Activated B cell treated with CpG ODN at 0.5 μM for 24 hours (primary cell): Measurements from ENCODE around the gene LRRFIP2. TPM values are rescaled to one million over a fixed set of nuclear protein-coding genes. Genes with fewer than 3 reads are reported as not detected.

Experiments used
- ATAC-seq: fragments of 200-7000 bp; cut with Tn5 transposase; one replicate; pipeline ENCODE4 v1.10.0; 2021; ENCODE audit warnings: low read depth, mild to moderate bottlenecking, moderate library complexity
- CTCF ChIA-PET: fragments of 350-600 bp; sonication (Branson Sonifier 250); formaldehyde crosslinking; loops from one replicate; lab custom pipeline; 2021; ENCODE audit warnings: antibody characterized with exemption; lab: Charles Lee
- POLR2A ChIA-PET: fragments of 350-600 bp; sonication (Branson Sonifier 250); formaldehyde crosslinking; loops from one replicate; lab custom pipeline; 2021; ENCODE audit warnings: antibody characterized with exemption; lab: Charles Lee
- DNase-seq: peaks from one replicate; pipeline ENCODE4 v3.0.0; 2022
- H3K27ac Mint-ChIP-seq: one replicate; pipeline ENCODE4 v1.8.0; 2020; ENCODE audit warnings: mixed read lengths
- H3K27me3 Mint-ChIP-seq: one replicate; pipeline ENCODE4 v1.8.0; 2021; ENCODE audit warnings: mixed read lengths
- H3K36me3 Mint-ChIP-seq: one replicate; pipeline ENCODE4 v1.8.0; 2021; ENCODE audit warnings: low read depth, mixed read lengths
- H3K4me1 Mint-ChIP-seq: one replicate; pipeline ENCODE4 v1.8.0; 2021; ENCODE audit warnings: mixed read lengths
- H3K4me3 Mint-ChIP-seq: one replicate; pipeline ENCODE4 v1.8.0; 2020; ENCODE audit warnings: mild to moderate bottlenecking, mixed read lengths
- H3K9me3 Mint-ChIP-seq: one replicate; pipeline ENCODE4 v1.8.0; 2020; ENCODE audit warnings: mixed read lengths
- intact Hi-C: fragments of 100-400 bp; cut with micrococcal nuclease; formaldehyde crosslinking; loops from one replicate; pipeline ENCODE4 v1.15.1; 2024
- total RNA-seq: library from RNA; stranded (reverse); gene quantifications from 2 replicates; pipeline ENCODE4 v1.2.3, GENCODE V29; 2022
- TF ChIP-seq, protein P1 (sequence below): fragments of 200-600 bp; IDR thresholded peaks from one replicate; pipeline ENCODE4 v1.8.0; 2022; ENCODE audit warnings: antibody characterized with exemption, mild to moderate bottlenecking

Gene LRRFIP2
- total RNA-seq, 1 donor from 2014 or later: 33.9 TPM

DNA sequence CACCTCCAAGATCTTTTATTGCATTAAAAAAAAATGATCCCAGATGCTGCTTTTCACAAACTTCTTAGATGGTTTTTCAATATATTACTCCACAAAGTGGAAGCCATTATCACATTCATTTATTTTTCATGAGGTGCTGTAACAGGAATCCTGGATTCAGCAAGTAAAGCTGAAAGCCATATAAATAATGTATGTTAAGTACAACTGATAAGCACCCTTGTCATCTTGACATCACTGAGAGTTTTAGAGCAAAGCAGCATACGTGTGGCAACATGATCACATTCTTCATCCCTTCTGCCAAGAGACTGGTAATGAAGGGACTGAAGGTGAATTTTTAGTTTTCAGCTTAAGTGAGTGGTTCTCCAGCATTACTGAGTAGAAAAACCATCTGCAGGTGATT is 44.9 kb upstream of the LRRFIP2 start:
- no peak overlapping the region for H3K4me3 Mint-ChIP-seq
- intact Hi-C loops: no loop called here
- no peak overlapping the region for H3K27ac Mint-ChIP-seq
- no peaks in the 10 kb centered on the region for H3K9me3 Mint-ChIP-seq
- peaks cover 3% of the 10 kb centered on the region for H3K27me3 Mint-ChIP-seq
- H3K4me1 Mint-ChIP-seq: no peaks in the 10 kb centered on the region
- ATAC-seq (no peak), DNase-seq (no peak)
- ChIA-PET POLR2A (no interaction called here), CTCF (no interaction called here)
- TF ChIP-seq, protein P1, sequence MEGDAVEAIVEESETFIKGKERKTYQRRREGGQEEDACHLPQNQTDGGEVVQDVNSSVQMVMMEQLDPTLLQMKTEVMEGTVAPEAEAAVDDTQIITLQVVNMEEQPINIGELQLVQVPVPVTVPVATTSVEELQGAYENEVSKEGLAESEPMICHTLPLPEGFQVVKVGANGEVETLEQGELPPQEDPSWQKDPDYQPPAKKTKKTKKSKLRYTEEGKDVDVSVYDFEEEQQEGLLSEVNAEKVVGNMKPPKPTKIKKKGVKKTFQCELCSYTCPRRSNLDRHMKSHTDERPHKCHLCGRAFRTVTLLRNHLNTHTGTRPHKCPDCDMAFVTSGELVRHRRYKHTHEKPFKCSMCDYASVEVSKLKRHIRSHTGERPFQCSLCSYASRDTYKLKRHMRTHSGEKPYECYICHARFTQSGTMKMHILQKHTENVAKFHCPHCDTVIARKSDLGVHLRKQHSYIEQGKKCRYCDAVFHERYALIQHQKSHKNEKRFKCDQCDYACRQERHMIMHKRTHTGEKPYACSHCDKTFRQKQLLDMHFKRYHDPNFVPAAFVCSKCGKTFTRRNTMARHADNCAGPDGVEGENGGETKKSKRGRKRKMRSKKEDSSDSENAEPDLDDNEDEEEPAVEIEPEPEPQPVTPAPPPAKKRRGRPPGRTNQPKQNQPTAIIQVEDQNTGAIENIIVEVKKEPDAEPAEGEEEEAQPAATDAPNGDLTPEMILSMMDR: no peak
- H3K36me3 Mint-ChIP-seq: no peaks in the 10 kb centered on the region

DNA sequence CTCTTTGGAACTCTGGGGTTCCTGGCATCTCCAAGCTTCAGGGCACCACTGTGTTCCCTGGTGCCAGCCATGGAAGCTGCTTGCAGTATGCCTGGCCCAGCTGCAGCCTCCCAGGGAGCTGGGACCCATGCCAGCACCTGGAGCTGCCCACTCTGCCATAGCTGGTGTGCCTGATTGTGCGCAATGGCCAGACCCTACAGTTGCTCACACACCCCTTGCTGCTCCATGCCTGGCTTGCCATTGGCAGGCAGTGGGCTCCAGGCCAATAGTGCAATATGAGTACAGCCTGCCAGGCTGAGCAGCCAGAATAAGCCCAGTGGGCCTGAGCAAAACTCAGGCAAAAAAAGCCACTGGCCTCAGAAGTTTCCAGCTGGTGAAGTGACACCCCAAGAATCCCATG is 43.8 kb upstream of the LRRFIP2 start:
- Mint-ChIP-seq H3K9me3 (no peaks in the 10 kb centered on the region), H3K27ac (no peak overlapping the region), H3K4me1 (no peaks in the 10 kb centered on the region), H3K36me3 (no peaks in the 10 kb centered on the region), H3K27me3 (no peaks in the 10 kb centered on the region), H3K4me3 (no peak overlapping the region)
- DNase-seq (no peak), ATAC-seq (no peak)
- intact Hi-C loops: no loop called here
- TF ChIP-seq, protein P1: no peak
- POLR2A ChIA-PET: interaction anchor here (0.7 kb wide), 1 partner anchor 260 kb away, joined by 5 read pairs; no protein-coding TSS in a partner anchor
- CTCF ChIA-PET: no interaction called here

DNA sequence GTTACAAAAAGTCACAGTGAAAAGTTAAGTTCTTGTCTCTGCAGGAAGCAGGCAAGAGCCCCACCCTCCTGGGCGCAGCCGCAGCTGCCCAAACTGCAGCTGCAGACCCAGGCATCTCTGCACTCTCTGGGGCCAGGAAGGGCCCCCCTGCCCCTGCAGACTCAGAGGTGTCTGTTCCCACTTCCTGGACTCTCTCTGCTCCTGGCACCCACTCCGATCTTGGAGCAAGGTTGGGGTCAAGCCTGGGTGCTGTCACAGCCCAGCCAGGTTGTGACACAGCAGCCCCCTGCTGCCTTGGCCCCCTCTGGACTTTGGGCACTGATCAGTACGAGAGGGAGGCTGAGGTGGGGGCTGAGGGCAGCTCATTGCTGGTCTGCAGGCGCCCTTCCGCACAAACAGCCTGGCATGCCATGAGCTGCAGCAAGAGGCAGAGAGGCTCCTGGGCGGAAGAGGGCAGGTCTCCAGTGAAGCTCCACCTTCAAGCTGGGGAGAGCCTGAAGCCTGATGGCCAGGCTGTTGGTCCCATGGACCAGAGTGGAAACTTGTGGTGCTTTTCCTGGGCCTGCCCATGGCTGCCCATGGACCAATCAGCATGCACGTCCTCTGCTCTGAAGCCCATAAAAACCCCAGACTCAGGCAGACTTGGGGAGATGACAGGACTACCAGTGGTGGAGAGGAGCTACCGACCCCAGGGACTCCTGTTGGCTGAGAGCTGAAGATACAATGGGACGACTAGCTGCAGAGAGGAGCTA is 42.9 kb upstream of the LRRFIP2 start:
- H3K4me1 Mint-ChIP-seq: no peaks in the 10 kb centered on the region
- CTCF ChIA-PET: no interaction called here
- H3K27me3 Mint-ChIP-seq: no peaks in the 10 kb centered on the region
- H3K4me3 Mint-ChIP-seq: no peak overlapping the region
- no peak overlapping the region for H3K27ac Mint-ChIP-seq
- H3K9me3 Mint-ChIP-seq: no peaks in the 10 kb centered on the region
- TF ChIP-seq, protein P1: no peak
- no peak for DNase-seq
- no peaks in the 10 kb centered on the region for H3K36me3 Mint-ChIP-seq
- ATAC-seq: no peak
- intact Hi-C loops: no loop called here
- POLR2A ChIA-PET: no interaction called here

DNA sequence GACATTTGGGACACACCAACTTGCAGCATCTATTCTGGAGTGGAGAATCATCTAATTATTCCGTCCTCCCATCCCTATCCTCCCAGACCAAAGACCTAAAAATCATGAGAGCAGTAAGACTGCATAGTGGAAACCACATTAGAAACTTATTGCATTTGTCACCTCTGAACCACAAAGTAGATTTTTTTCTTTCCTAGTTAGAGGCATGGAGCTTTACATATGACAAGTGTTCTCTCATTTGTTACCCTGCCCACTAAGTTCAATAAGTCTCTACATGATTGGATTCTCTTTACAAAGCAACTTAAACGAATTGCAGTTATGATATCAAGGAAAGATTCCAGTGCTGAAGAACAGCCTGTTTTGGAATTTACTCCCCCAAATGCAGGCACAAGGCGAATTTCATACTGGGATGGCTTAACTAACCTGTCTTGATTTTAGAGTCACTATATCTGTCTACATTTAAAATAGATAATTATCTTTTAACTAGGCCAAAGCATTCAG is 42.3 kb upstream of the LRRFIP2 start:
- no peak overlapping the region for H3K4me3 Mint-ChIP-seq
- TF ChIP-seq, protein P1: no peak
- intact Hi-C loops: no loop called here
- ChIA-PET POLR2A (no interaction called here), CTCF (no interaction called here)
- H3K9me3 Mint-ChIP-seq: no peaks in the 10 kb centered on the region
- no peaks in the 10 kb centered on the region for H3K4me1 Mint-ChIP-seq
- no peak overlapping the region for H3K27ac Mint-ChIP-seq
- no peaks in the 10 kb centered on the region for H3K27me3 Mint-ChIP-seq
- DNase-seq (no peak), ATAC-seq (no peak)
- no peaks in the 10 kb centered on the region for H3K36me3 Mint-ChIP-seq

DNA sequence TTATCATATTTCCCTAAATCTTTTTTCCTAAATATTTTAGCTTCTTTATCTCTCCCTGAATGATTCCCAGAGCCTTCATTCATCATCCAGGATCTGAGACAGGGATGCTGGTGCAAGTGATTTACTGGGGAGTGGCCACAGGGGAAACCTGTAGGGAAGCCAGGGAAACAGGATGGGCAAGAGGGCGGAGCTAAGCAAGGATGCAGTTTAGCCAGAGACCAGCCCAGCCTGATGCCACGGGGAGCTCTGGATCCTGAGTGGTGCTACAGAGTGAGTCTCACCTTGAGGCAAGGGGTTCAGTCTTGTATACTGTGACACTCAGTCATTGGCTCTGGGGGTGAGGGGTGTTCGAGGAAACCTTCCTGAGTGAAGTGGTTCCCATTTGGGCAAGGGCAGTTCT is 39.7 kb upstream of the LRRFIP2 start:
- no peak overlapping the region for H3K27ac Mint-ChIP-seq
- no peaks in the 10 kb centered on the region for H3K9me3 Mint-ChIP-seq
- no peaks in the 10 kb centered on the region for H3K27me3 Mint-ChIP-seq
- ChIA-PET POLR2A (no interaction called here), CTCF (interaction anchor here (1.0 to 2.4 kb wide), 3 partner anchors 189 to 485 kb away, joined by 3 to 14 read pairs (median 4); no protein-coding TSS in a partner anchor)
- DNase-seq: no peak
- intact Hi-C loops: loop anchor here (5.0 kb wide), 1 partner anchor 1247 kb away; no protein-coding TSS in a partner anchor
- TF ChIP-seq, protein P1: no peak
- no peaks in the 10 kb centered on the region for H3K36me3 Mint-ChIP-seq
- no peak for ATAC-seq
- H3K4me3 Mint-ChIP-seq: no peak overlapping the region
- no peaks in the 10 kb centered on the region for H3K4me1 Mint-ChIP-seq
